Panc1 (cell line): ENCODE data around the gene AP3S2.

Experiments
- REST ChIP-seq, 2 experiments: IDR thresholded peaks; 2 replicates each; pipeline ENCODE4 v1.6.1; 2011 to 2012; ENCODE audit warnings: low read depth in 2 of 2, control low read depth in 1 of 2, low read length in 1 of 2, mild to moderate bottlenecking in 1 of 2, moderate library complexity in 1 of 2; ENCODE audit not compliant: insufficient read depth in 1 of 2
- TF ChIP-seq, protein P1 (sequence below): fragments of 450-650 bp; IDR thresholded peaks from 2 replicates; pipeline ENCODE4 v1.5.1; 2017; ENCODE audit warnings: mild to moderate bottlenecking

DNA sequence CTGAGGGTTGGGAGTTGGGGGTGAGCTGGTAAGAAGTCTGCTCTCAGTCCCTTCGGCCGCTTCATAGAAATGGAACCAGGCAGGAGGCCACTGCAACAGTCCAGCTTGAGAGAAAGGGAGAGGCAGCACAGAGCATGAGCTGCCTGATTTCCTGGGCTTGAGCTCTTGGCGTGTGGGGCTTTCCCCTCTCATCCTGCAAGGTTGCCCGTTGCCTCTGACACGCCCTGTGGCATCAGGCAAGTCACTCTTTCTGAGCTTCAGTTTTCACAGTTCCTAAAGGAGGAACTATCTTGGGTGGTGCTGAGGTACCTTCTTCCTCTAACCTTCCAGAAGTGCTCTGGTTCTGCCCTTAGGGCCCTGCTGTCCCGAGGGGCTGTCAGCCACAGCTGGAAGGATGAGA, 112.7 kb downstream of the AP3S2 start:
- TF ChIP-seq, protein P1, sequence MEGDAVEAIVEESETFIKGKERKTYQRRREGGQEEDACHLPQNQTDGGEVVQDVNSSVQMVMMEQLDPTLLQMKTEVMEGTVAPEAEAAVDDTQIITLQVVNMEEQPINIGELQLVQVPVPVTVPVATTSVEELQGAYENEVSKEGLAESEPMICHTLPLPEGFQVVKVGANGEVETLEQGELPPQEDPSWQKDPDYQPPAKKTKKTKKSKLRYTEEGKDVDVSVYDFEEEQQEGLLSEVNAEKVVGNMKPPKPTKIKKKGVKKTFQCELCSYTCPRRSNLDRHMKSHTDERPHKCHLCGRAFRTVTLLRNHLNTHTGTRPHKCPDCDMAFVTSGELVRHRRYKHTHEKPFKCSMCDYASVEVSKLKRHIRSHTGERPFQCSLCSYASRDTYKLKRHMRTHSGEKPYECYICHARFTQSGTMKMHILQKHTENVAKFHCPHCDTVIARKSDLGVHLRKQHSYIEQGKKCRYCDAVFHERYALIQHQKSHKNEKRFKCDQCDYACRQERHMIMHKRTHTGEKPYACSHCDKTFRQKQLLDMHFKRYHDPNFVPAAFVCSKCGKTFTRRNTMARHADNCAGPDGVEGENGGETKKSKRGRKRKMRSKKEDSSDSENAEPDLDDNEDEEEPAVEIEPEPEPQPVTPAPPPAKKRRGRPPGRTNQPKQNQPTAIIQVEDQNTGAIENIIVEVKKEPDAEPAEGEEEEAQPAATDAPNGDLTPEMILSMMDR = no peak
- no peak for TF ChIP-seq REST (IDR thresholded peaks at IDR 0.05; ENCODE audit: insufficient read depth in 1 of 2, low read depth in 2 of 2, low read length in 1 of 2)
